Subcutaneous adipose tissue (tissue), 4 donors: Measurements from ENCODE around the gene ZNF648. TPM values are rescaled to one million over a fixed set of nuclear protein-coding genes. Genes with fewer than 3 reads are reported as not detected.

ENCODE experiments used
- total RNA-seq, 4 donors: library from RNA; depleted of rRNA; stranded (reverse); fragments of >200 nt; gene quantifications; one replicate each; pipeline ENCODE4 v1.1.0, GENCODE V29; 2016
- TF ChIP-seq, protein P1 (sequence below): fragments of 450-650 bp; IDR thresholded peaks from one replicate; pipeline ENCODE4 v1.5.1; 2016; ENCODE audit warnings: low read depth, mild to moderate bottlenecking, control low read depth, antibody characterized with exemption, moderate library complexity

ZNF648 gene
- total RNA-seq, 4 donors from 2014 or later: 0.17 to 0.19 TPM; not detected in 2

GRCh38 chr1:182086136-182086535 lies 24.6 kb upstream of the ZNF648 start:
- TF ChIP-seq, protein P1, sequence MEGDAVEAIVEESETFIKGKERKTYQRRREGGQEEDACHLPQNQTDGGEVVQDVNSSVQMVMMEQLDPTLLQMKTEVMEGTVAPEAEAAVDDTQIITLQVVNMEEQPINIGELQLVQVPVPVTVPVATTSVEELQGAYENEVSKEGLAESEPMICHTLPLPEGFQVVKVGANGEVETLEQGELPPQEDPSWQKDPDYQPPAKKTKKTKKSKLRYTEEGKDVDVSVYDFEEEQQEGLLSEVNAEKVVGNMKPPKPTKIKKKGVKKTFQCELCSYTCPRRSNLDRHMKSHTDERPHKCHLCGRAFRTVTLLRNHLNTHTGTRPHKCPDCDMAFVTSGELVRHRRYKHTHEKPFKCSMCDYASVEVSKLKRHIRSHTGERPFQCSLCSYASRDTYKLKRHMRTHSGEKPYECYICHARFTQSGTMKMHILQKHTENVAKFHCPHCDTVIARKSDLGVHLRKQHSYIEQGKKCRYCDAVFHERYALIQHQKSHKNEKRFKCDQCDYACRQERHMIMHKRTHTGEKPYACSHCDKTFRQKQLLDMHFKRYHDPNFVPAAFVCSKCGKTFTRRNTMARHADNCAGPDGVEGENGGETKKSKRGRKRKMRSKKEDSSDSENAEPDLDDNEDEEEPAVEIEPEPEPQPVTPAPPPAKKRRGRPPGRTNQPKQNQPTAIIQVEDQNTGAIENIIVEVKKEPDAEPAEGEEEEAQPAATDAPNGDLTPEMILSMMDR: no peak

GRCh38 chr1:182085726-182086125 lies 24.2 kb upstream of the ZNF648 start:
- TF ChIP-seq, protein P1: no peak

GRCh38 chr1:182084487-182085316 lies 23.2 kb upstream of the ZNF648 start:
- TF ChIP-seq, protein P1: no peak

- TF ChIP-seq, protein P1: no peak
Measured at GRCh38 chr1:182083851-182084486, 22.5 kb upstream of the ZNF648 start.

DNA sequence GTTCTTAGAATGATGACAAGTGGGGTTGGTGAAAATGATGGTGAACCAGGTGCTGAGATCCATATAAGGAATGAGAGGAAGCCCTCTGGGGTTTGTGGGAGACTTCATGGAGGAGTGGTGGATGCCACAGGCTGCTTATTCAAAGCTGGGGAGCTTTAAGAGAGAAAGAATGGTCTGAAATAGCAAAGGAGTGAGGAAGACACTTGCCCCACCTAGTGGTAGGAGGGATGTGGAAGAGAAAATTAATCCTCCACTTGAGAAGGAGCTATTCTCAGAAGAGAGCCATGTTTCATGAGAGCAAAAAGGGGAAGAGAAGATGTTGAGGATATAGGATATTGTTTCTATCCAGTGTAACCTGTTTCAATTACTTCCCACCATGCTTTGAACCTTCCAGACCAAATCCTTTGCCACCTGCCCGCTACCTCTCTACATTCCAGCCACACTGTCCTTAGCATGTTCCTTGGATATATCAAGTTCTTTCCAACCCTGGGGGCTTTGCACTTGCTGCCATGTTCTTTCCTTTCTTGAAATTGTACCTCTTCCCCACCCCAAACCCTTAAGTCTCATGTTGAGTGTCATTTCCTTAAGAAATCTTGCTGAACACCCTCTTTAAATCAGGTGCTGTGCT lies 19.6 kb upstream of the ZNF648 start:
- TF ChIP-seq, protein P1: no peak

DNA sequence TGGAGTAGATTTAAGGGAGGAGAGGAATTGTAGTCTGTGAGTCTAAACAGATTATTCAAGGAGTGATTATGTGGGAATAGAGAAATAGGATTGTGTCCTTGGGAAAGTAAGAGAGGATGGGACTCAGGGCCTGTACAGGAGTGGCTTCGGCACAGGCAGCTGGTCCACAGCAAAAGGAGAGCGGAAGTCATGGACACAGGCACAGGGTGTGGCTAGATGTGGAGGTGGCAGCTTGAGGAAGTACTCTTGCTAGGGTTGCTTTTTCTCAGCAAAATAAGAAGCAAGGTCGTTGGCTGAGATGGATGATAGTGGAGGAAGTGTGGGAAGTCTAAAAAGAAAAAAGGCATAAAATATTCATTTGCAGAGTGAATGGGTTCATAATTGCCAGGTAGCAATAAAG lies 18.5 kb upstream of the ZNF648 start:
- TF ChIP-seq, protein P1: no peak

- TF ChIP-seq, protein P1: no peak
Measured at GRCh38 chr1:182071924-182072323, 10.4 kb upstream of the ZNF648 start.
